ENCODE results near the gene RPS15A. TPM values are rescaled to one million over a fixed set of nuclear protein-coding genes. Genes with fewer than 3 reads are reported as not detected.

RPS15A gene
- polyA plus RNA-seq (2011; rRNA removed) (2,792 and 4,325 TPM in 2 replicates), polyA minus RNA-seq (2011; rRNA and poly(A)+ RNA removed) (240 and 255 TPM in 2 replicates)

DNA sequence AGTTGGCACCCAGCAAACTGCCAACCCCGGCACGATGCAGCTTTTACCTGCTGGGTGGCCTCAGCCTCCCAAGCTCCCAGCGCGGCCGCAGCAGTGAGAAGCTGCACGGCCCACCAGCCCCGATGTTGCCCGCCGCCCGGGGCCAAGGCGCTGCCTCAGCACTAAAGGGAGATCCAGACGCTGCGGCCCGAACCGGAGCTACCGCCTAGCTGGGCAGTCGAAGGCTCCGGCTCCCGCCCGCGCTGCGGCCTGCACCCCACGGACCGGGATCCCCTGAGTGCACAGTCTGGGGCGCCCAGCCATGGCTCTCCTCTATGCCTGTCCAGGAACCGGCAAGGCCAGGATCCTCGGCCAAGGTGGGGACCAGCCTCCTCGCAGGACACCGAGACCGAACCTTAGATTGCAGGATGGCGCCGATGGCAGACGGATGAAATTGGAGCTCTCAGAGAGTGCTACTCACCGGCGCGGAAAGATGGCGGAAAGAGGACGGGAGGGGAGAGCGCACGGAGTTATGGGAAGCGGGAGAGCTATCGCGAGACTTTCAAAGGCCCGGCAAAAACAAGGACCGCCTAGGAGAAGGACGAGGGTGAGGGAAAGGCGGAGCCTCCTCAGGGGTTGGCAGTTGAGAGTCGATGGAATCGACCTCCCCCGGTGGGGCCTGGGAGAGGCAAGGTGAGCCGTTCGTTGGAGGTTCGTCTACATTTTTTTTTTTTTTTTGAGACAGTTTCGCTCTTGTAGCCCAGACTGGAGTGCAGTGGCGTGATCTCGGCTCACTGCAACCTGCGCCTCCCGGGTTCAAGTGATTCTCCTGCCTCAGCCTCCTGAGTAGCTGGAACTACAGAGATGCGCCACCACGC, at the start of gene RPS15A:
Gene RPS15A (minus strand): TSS at position 485 of the 857 bp plus-strand sequence. CDS start 1,221 bp downstream, outside the sequence.
- DNase-seq (ENCODE audit: low read depth): peak; percentile 71
- Histone ChIP-seq H3K27me3 (ENCODE audit: control insufficient read depth, insufficient read depth, low read length) (no peaks in the 10 kb centered on the region), H3K4me3 (ENCODE audit: low read depth, low read length) (peak within 1 kb of the TSS; percentile 82), H3K36me3 (ENCODE audit: control insufficient read depth, insufficient read depth, low read length) (peaks cover 10% of the 10 kb centered on the region)
- ChIA-PET CTCF (interaction anchor here (0.7 to 6.8 kb wide), 3 partner anchors 9 to 14 kb away, joined by 3 to 44 read pairs (median 4); partner anchors contain the start of gene ARL6IP1), POLR2A (interaction anchor here (0.5 to 1.5 kb wide), 5 partner anchors 10 to 1409 kb away, joined by 3 to 31 read pairs (median 3); partner anchors contain the start of gene ARL6IP1)
- TF ChIP-seq, protein P1, sequence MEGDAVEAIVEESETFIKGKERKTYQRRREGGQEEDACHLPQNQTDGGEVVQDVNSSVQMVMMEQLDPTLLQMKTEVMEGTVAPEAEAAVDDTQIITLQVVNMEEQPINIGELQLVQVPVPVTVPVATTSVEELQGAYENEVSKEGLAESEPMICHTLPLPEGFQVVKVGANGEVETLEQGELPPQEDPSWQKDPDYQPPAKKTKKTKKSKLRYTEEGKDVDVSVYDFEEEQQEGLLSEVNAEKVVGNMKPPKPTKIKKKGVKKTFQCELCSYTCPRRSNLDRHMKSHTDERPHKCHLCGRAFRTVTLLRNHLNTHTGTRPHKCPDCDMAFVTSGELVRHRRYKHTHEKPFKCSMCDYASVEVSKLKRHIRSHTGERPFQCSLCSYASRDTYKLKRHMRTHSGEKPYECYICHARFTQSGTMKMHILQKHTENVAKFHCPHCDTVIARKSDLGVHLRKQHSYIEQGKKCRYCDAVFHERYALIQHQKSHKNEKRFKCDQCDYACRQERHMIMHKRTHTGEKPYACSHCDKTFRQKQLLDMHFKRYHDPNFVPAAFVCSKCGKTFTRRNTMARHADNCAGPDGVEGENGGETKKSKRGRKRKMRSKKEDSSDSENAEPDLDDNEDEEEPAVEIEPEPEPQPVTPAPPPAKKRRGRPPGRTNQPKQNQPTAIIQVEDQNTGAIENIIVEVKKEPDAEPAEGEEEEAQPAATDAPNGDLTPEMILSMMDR (IDR thresholded peaks at IDR 0.05; ENCODE audit: insufficient read depth, low read depth, low read length): no peak

GRCh38 chr16:18839555-18839954, 49.4 kb upstream of the RPS15A start:
- POLR2A ChIA-PET: no interaction called here
- peaks cover 25% of the 10 kb centered on the region for H3K36me3 ChIP-seq (ENCODE audit: control insufficient read depth, insufficient read depth, low read length)
- no peaks in the 10 kb centered on the region for H3K27me3 ChIP-seq (ENCODE audit: control insufficient read depth, insufficient read depth, low read length)
- TF ChIP-seq, protein P1 (IDR thresholded peaks at IDR 0.05; ENCODE audit: insufficient read depth, low read depth, low read length): no peak
- no peak for DNase-seq (ENCODE audit: low read depth)
- CTCF ChIA-PET: no interaction called here
- no peak overlapping the region for H3K4me3 ChIP-seq (ENCODE audit: low read depth, low read length)

DNA sequence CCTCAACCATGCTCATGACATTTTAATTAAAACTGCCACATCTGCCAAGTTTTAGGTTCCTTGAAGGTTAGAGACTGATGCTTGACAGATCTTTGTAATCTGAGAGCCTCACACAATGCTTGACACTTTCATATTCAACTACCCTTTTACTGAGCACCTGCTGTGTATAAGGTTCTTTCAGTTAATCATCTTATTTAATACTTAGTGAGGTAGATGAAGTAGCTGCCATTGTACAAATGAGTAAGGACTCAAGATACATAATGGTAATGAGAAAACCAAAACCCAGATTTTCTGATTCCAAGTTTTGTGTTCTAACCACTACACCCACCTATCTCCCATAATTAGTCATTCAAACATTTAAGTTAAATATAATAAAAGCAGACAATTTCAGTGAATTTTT, 46.6 kb upstream of the RPS15A start:
- H3K36me3 ChIP-seq (ENCODE audit: control insufficient read depth, insufficient read depth, low read length): peaks cover 29% of the 10 kb centered on the region
- no peak for DNase-seq (ENCODE audit: low read depth)

DNA sequence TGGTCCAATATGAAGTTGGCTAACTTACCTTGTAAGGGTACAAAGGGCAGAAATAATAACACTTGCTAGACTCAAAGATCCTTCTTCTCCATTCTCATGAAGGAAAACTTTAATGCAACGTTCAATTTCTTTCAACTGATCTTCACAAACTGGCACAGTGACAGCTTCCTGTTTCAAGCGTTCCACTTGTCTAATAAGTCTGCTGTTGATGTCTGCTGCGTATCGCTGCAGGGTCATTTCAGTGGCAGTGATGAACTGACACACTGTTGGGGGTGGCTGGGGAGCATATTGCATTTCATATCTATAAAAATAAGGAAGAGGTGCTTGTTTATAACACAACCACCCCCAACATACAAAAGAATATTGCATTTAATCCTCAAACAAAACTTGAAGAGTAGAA, 44.7 kb upstream of the RPS15A start:
- DNase-seq (ENCODE audit: low read depth): no peak
- TF ChIP-seq, protein P1 (IDR thresholded peaks at IDR 0.05; ENCODE audit: insufficient read depth, low read depth, low read length): no peak
- Histone ChIP-seq H3K36me3 (ENCODE audit: control insufficient read depth, insufficient read depth, low read length) (peaks cover 28% of the 10 kb centered on the region), H3K4me3 (ENCODE audit: low read depth, low read length) (no peak overlapping the region), H3K27me3 (ENCODE audit: control insufficient read depth, insufficient read depth, low read length) (no peaks in the 10 kb centered on the region)
- POLR2A ChIA-PET: no interaction called here
- CTCF ChIA-PET: interaction anchor here (0.7 to 1.7 kb wide), 2 partner anchors 8 to 19 kb away, joined by 3 to 5 read pairs; no protein-coding TSS in a partner anchor

More for the DNA sequence above, 46.6 kb upstream of the RPS15A start:
- ChIA-PET CTCF (interaction anchor here (0.9 to 1.9 kb wide), 2 partner anchors 10 to 35 kb away, joined by 3 to 5 read pairs; partner anchors contain the start of gene ARL6IP1), POLR2A (no interaction called here)
- no peaks in the 10 kb centered on the region for H3K27me3 ChIP-seq (ENCODE audit: control insufficient read depth, insufficient read depth, low read length)
- no peak overlapping the region for H3K4me3 ChIP-seq (ENCODE audit: low read depth, low read length)
- TF ChIP-seq, protein P1 (IDR thresholded peaks at IDR 0.05; ENCODE audit: insufficient read depth, low read depth, low read length): no peak
